Measurements from ENCODE around the gene TTC7B. TPM values are rescaled to one million over a fixed set of nuclear protein-coding genes. Genes with fewer than 3 reads are reported as not detected.
A peak's percentile ranks its signal among the peaks of the same experiment; 100 is the strongest.

TTC7B gene
- total and polyA plus RNA-seq, 3 experiments from 2014 or later: 1.7 to 5.8 (median 5.2) TPM

DNA sequence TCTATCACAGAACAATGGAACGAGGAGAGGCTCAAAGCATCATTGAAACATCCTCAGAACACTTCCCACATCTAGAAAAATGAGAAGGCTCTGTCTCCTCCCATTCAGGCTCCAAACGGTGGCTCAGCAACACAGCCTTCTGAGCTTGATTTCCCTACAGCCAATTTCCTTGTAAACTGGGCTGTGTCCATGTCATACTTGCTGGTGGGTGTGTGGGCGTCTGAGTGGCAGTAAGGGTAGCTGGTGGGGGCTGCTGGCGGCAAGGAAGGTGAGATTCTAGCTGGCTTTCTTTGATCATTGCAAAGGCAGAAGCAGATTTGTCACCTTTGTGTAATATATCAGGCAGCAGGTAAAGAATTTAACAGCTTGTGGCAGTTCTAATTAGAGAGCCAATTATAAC, 255.7 kb downstream of the TTC7B start:
- Mint-ChIP-seq H3K27ac (no peak overlapping the region), H3K27me3 (peaks cover under 1 to 6% of the 10 kb centered on the region in 2 donors)
- CTCF ChIA-PET: no interaction called here

DNA sequence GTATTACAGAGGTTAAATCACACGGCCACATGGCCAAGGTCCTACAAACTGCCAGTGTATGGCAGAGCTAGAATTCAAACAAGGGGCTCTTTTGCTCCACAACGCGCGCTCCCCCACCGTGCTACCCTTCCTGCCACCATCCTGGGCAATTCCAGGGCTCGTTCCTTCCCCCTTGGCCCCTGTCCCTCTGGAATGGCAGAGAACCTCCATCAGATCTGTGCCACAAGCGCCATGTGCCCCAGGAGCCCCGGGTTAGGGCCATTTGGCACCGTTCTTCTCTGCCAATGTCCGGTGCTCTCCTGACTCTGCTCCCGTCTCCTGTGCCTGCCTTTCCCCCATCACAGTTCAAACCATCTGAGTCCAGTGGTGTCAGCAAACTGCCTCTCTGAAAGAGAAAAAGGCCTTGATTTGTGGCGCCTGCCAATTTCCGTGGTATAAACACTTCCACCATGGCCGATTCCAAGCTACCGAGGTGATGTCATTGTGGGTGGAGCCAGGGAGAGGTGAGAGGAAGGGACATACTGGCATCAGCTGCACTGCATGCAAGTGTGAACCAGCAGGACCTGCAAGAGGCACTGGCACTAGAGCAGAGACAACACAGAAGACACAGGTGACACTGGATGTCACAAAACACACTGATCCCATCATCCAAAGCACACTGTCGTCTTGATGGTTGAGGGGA, 256.3 kb downstream of the TTC7B start:
- Histone ChIP-seq H3K9me3 (ENCODE audit: low read length) (no peaks in the 10 kb centered on the region), H3K27ac (ENCODE audit: low read depth, low read length) (no peak overlapping the region), H3K27me3 (ENCODE audit: insufficient read depth, low read length, poor library complexity, severe bottlenecking) (no peaks in the 10 kb centered on the region), H3K4me1 (ENCODE audit: insufficient read depth, low read length) (no peaks in the 10 kb centered on the region), H3K36me3 (ENCODE audit: insufficient read depth, low read length) (no peaks in the 10 kb centered on the region), H3K4me3 (ENCODE audit: low read length) (no peak overlapping the region)
- Mint-ChIP-seq H3K27ac (no peak overlapping the region), H3K4me3 (no peak overlapping the region), H3K9me3 (no peaks in the 10 kb centered on the region), H3K36me3 (no peaks in the 10 kb centered on the region), H3K27me3 (peaks cover 3 to 6% of the 10 kb centered on the region in 2 donors), H3K4me1 (no peaks in the 10 kb centered on the region)
- CTCF ChIA-PET: no interaction called here
- POLR2A ChIA-PET: no interaction called here
- DNase-seq: no peak

More for the DNA sequence above, 255.7 kb downstream of the TTC7B start:
- Histone ChIP-seq H3K36me3 (ENCODE audit: insufficient read depth, low read length) (no peaks in the 10 kb centered on the region), H3K4me3 (ENCODE audit: low read length) (no peak overlapping the region), H3K27me3 (ENCODE audit: insufficient read depth, low read length, poor library complexity, severe bottlenecking) (no peaks in the 10 kb centered on the region), H3K4me1 (ENCODE audit: insufficient read depth, low read length) (no peaks in the 10 kb centered on the region), H3K27ac (ENCODE audit: low read depth, low read length) (no peak overlapping the region), H3K9me3 (ENCODE audit: low read length) (no peaks in the 10 kb centered on the region)
- no peak overlapping the region for H3K4me3 Mint-ChIP-seq
- DNase-seq: no peak
- POLR2A ChIA-PET: no interaction called here
- no peaks in the 10 kb centered on the region for H3K9me3 Mint-ChIP-seq
- H3K36me3 Mint-ChIP-seq: no peaks in the 10 kb centered on the region
- H3K4me1 Mint-ChIP-seq: no peaks in the 10 kb centered on the region

DNA sequence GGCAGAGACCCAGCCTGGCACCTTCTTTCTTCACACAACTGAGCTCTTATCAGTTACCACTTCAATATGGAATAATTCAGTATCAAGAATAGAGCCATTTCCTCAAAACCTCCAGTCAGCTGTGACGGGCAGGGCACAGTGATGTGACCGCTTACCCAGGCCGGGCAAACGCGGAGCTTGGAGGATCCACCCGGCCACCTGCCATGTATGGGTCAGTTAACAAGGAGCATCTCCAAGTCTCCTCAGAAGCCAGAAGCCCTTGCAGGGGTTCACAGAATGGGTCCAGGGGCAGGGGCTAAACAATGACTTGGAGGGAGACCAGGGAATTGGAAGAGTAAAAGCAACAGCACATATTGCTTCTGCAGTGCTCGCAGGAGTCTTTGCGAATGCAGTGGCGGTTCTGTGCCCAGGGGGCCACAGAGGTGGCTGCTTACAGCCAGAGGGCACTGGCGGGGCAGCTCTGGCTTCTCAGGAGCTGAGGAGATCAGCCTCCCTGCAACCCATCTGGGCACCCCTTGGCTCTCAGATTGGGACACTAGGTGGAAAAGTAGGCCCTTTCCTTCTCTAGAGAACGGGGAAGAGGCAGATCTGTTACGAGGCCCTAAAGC, 257.1 kb downstream of the TTC7B start:
- H3K27ac ChIP-seq (ENCODE audit: low read depth, low read length): no peak overlapping the region
- no peak overlapping the region for H3K4me3 ChIP-seq (ENCODE audit: low read length)
- no peaks in the 10 kb centered on the region for H3K4me1 ChIP-seq (ENCODE audit: insufficient read depth, low read length)
- no peaks in the 10 kb centered on the region for H3K27me3 ChIP-seq (ENCODE audit: insufficient read depth, low read length, poor library complexity, severe bottlenecking)
- Mint-ChIP-seq H3K4me1 (no peaks in the 10 kb centered on the region), H3K4me3 (no peak overlapping the region), H3K27me3 (peaks cover 3 to 6% of the 10 kb centered on the region in 2 donors), H3K27ac (peak overlapping the region in 1 of 8 donors; percentile 78), H3K9me3 (no peaks in the 10 kb centered on the region), H3K36me3 (no peaks in the 10 kb centered on the region)
- ChIA-PET POLR2A (no interaction called here), CTCF (no interaction called here)
- DNase-seq: no peak
- no peaks in the 10 kb centered on the region for H3K9me3 ChIP-seq (ENCODE audit: low read length)
- H3K36me3 ChIP-seq (ENCODE audit: insufficient read depth, low read length): no peaks in the 10 kb centered on the region

DNA sequence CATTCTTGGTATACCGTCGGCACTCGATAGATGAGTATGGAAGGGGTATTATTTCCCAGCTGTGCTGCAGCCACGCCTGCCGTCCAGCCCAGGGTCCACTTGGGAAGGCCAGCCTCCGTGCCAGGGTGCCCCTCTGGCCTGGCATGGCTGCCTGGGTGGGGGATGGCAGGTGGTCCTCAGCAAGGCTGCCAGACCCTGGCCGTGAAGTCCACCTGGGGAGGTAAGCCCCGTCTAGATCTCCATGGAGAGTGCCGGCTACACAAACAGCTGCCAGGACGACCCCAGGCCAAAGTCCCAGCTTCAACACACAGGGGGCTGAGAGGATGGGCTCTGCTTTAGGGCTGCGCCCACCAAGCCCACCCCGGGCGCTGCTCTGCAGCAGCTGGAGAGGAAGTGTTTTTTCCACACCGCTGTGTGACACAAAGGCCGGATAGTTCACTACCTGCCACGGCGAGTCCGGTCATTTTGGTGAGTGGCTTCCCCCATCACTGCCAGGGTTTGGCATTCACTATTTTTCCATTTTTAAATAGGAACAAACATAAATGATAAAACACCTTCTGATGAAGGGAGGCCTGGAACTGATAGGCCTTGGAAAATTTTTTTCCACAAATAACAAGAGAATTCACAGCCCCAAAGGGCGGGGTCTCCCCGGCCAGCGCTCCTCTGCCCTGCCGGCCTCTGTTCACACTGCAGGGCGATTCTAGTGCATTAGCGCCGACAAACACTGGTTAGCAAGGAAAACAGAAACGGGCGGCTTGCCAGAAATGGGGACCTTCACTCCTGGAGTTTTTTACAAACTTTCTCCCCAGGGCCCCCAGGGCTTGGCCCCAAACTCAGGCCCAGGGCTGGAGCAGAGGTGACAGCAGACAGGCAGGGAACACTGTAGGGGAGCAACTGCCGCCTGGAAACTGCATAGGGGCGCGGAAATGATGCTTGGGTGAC, 257.9 kb downstream of the TTC7B start:
- peak overlapping the region in 1 of 8 donors; percentile 19 for H3K27ac Mint-ChIP-seq

DNA sequence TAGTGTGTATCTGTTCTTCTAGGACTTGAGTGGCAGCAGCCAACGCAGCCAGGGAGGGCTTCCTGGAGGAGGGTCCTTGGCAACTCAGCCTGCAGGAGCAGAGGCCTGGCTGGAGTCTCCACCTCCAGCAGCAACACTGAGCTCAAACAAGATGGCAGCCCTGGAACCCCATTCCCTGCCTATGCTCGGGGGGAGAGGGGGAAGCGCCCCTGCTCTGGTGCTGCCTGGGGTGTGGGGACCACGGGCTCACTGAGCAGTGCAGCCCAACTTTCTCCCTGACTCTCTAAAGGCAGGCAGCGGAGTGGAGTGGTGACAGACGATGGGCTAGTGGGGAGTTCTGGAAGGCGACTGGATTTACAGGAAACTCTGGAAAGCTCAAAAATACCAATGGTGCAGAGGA, 258.7 kb downstream of the TTC7B start:
- Mint-ChIP-seq H3K27me3 (peaks cover 3 to 6% of the 10 kb centered on the region in 2 donors), H3K9me3 (no peaks in the 10 kb centered on the region), H3K4me1 (no peaks in the 10 kb centered on the region), H3K36me3 (no peaks in the 10 kb centered on the region), H3K27ac (no peak overlapping the region), H3K4me3 (no peak overlapping the region)
- Histone ChIP-seq H3K4me1 (ENCODE audit: insufficient read depth, low read length) (no peaks in the 10 kb centered on the region), H3K9me3 (ENCODE audit: low read length) (no peaks in the 10 kb centered on the region), H3K4me3 (ENCODE audit: low read length) (no peak overlapping the region), H3K27ac (ENCODE audit: low read depth, low read length) (no peak overlapping the region), H3K36me3 (ENCODE audit: insufficient read depth, low read length) (no peaks in the 10 kb centered on the region), H3K27me3 (ENCODE audit: insufficient read depth, low read length, poor library complexity, severe bottlenecking) (no peaks in the 10 kb centered on the region)
- DNase-seq: no peak
- CTCF ChIA-PET: no interaction called here
- POLR2A ChIA-PET: no interaction called here

More for the DNA sequence above, 257.9 kb downstream of the TTC7B start:
- Histone ChIP-seq H3K27me3 (ENCODE audit: insufficient read depth, low read length, poor library complexity, severe bottlenecking) (no peaks in the 10 kb centered on the region), H3K4me1 (ENCODE audit: insufficient read depth, low read length) (no peaks in the 10 kb centered on the region), H3K36me3 (ENCODE audit: insufficient read depth, low read length) (no peaks in the 10 kb centered on the region), H3K27ac (ENCODE audit: low read depth, low read length) (no peak overlapping the region), H3K4me3 (ENCODE audit: low read length) (no peak overlapping the region), H3K9me3 (ENCODE audit: low read length) (no peaks in the 10 kb centered on the region)
- no peaks in the 10 kb centered on the region for H3K4me1 Mint-ChIP-seq
- no peak for DNase-seq
- H3K4me3 Mint-ChIP-seq: no peak overlapping the region
- H3K27me3 Mint-ChIP-seq: peaks cover 3 to 6% of the 10 kb centered on the region in 2 donors
- POLR2A ChIA-PET: no interaction called here
- CTCF ChIA-PET: no interaction called here
- H3K9me3 Mint-ChIP-seq: no peaks in the 10 kb centered on the region
- H3K36me3 Mint-ChIP-seq: no peaks in the 10 kb centered on the region

DNA sequence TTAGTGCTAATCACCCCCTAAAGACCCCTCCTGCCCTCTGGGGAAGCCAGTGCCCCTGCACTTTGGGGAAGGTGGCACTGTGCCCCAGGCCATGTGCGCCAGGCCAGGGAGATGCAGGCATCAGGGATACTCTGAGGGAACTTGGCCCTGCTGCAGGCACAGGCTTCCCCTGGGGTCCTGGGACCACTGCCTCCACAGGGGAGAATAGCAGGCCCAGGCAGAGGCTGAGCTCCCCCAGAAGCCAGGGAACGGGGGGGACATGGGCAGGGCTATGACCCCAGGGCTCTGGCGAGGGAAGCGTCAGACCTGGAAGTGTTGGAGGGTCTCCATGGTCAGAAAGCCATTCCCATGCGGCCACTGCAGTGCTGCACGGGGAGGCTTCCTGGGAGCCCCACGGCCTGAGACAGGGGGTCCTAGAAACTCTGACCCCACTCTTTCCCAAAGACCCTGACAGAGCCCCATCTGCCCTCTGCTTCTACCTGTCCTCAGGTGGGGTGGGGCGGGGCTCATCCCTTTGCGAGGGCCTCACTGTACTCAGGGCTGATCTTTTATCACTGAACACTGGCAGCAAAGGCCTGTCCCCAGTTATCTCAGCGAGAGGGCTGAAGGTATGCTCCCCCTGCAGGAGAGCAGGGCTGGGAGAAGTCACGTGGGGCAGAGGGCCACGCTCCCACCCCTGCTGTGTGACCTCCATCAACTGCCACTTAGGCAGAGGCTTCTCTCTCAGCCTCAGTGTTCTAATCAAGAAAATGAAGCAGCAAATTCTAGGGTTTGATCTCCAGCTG, 259.4 kb downstream of the TTC7B start:
- ChIA-PET CTCF (no interaction called here), POLR2A (no interaction called here)
- no peaks in the 10 kb centered on the region for H3K9me3 Mint-ChIP-seq
- H3K9me3 ChIP-seq (ENCODE audit: low read length): no peaks in the 10 kb centered on the region
- no peaks in the 10 kb centered on the region for H3K4me1 Mint-ChIP-seq
- H3K27ac ChIP-seq (ENCODE audit: low read depth, low read length): peak overlapping the region; percentile 16
- H3K4me3 Mint-ChIP-seq: no peak overlapping the region
- no peaks in the 10 kb centered on the region for H3K36me3 ChIP-seq (ENCODE audit: insufficient read depth, low read length)
- peaks cover 3 to 6% of the 10 kb centered on the region in 2 donors for H3K27me3 Mint-ChIP-seq
- no peaks in the 10 kb centered on the region for H3K27me3 ChIP-seq (ENCODE audit: insufficient read depth, low read length, poor library complexity, severe bottlenecking)
- H3K4me3 ChIP-seq (ENCODE audit: low read length): no peak overlapping the region
- no peaks in the 10 kb centered on the region for H3K4me1 ChIP-seq (ENCODE audit: insufficient read depth, low read length)
- DNase-seq: no peak
- H3K36me3 Mint-ChIP-seq: no peaks in the 10 kb centered on the region
- H3K27ac Mint-ChIP-seq: peak overlapping the region in 1 of 8 donors; percentile 41

DNA sequence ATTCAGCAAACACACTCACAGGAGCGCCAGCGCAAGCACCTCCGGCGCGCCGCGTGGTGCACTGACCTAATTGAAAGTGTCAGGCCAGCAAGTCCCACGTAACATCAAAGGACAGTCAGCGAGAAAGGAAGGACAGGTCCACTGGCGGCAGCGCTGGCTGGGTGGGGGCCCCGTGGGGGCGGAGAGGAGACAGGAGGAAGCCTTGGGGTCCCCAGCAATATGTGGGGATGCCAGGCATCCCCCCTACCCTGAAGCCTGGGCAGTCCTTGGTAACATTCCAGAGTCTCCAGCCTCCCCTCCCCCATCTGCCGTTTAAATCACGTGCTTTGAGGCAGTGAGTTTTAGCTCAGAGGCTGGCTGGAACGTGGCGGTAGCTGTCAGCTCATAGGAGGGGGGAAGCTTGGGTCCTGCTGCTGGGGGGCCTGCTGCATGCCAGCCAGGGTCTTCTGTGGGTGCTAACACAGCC, 260.2 kb downstream of the TTC7B start:
- Histone ChIP-seq H3K9me3 (ENCODE audit: low read length) (no peaks in the 10 kb centered on the region), H3K27ac (ENCODE audit: low read depth, low read length) (peak overlapping the region; percentile 16), H3K27me3 (ENCODE audit: insufficient read depth, low read length, poor library complexity, severe bottlenecking) (no peaks in the 10 kb centered on the region), H3K36me3 (ENCODE audit: insufficient read depth, low read length) (no peaks in the 10 kb centered on the region), H3K4me1 (ENCODE audit: insufficient read depth, low read length) (no peaks in the 10 kb centered on the region), H3K4me3 (ENCODE audit: low read length) (no peak overlapping the region)
- ChIA-PET CTCF (no interaction called here), POLR2A (no interaction called here)
- H3K36me3 Mint-ChIP-seq: no peaks in the 10 kb centered on the region
- DNase-seq: no peak
- no peaks in the 10 kb centered on the region for H3K9me3 Mint-ChIP-seq
- peak overlapping the region in 1 of 7 donors; percentile 28 for H3K4me3 Mint-ChIP-seq
- peaks cover 3 to 6% of the 10 kb centered on the region in 2 donors for H3K27me3 Mint-ChIP-seq
- no peaks in the 10 kb centered on the region for H3K4me1 Mint-ChIP-seq
- H3K27ac Mint-ChIP-seq: peak overlapping the region in 1 of 8 donors; percentile 68
